SK-N-SH treated with all-trans-retinoic acid at 6 μM for 48 hours (cell line): ENCODE measurements around the gene FCER1G.

Source experiments
- BACH2 ChIP-seq: fragments of 250-450 bp; sonication (Bioruptor Pico); IDR thresholded peaks from 2 replicates; pipeline ENCODE4 v1.9.0; 2021; ENCODE audit warnings: mild to moderate bottlenecking, borderline replicate concordance
- CREB5 ChIP-seq: fragments of 250-450 bp; sonication (Bioruptor Pico); IDR thresholded peaks from 2 replicates; pipeline ENCODE4 v1.5.1; 2020; ENCODE audit warnings: low read depth, mild to moderate bottlenecking, moderate library complexity
- PPARA ChIP-seq: fragments of 250-450 bp; sonication (Bioruptor Pico); IDR thresholded peaks from 2 replicates; pipeline ENCODE4 v1.5.0; 2020; ENCODE audit warnings: mild to moderate bottlenecking, borderline replicate concordance
- SNAI2 ChIP-seq: fragments of 250-450 bp; sonication (Bioruptor Pico); IDR thresholded peaks from 2 replicates; pipeline ENCODE4 v1.5.0; 2020; ENCODE audit warnings: mild to moderate bottlenecking, moderate library complexity

- TF ChIP-seq SNAI2 (CRISPR knock-in tag) (no peak), BACH2 (CRISPR knock-in tag) (no peak), PPARA (CRISPR knock-in tag) (no peak), CREB5 (no peak)
These were observed 15.5 kb upstream of the FCER1G start for GRCh38 chr1:161199506-161200139.
